ENCODE results near the gene HES1. TPM values are rescaled to one million over a fixed set of nuclear protein-coding genes. Genes with fewer than 3 reads are reported as not detected.

The HES1 gene
- total and polyA plus RNA-seq, 10 of the 15 experiments (the other 5 are each of a cell fraction or from before 2014, with no cell fraction given) = 0.46 to 5.3 (median 2.3) TPM

GRCh38 chr3:194165271-194166018 lies 29.5 kb downstream of the HES1 start:
- Histone ChIP-seq H3K9ac (ENCODE audit: control insufficient read depth, insufficient read depth, low read length) (no peak overlapping the region), H2AFZ (ENCODE audit: control insufficient read depth, low read depth, low read length) (no peak overlapping the region), H3K4me3 (no peak overlapping the region), H4K20me1 (ENCODE audit: control insufficient read depth, insufficient read depth) (no peaks in the 10 kb centered on the region), H3K9me3 (replicated peaks; ENCODE audit: control insufficient read depth, insufficient read depth, low read length) (no peaks in the 10 kb centered on the region), H3K4me1 (ENCODE audit: control insufficient read depth, insufficient read depth, low read length) (no peaks in the 10 kb centered on the region), H3K79me2 (ENCODE audit: control insufficient read depth, insufficient read depth, low read length) (no peaks in the 10 kb centered on the region), H3K27me3 (replicated peaks in 1 of 2; ENCODE audit: control insufficient read depth in 2 of 2, insufficient read depth in 2 of 2, low read length in 1 of 2) (peaks cover 3 to 4% of the 10 kb centered on the region in 2 experiments; a peak in 2 of 4 replicates), H3K27ac (ENCODE audit: control insufficient read depth, insufficient read depth) (no peak overlapping the region), H3K4me2 (ENCODE audit: control insufficient read depth, insufficient read depth) (no peak overlapping the region), H3K36me3 (ENCODE audit: control insufficient read depth in 2 of 2, insufficient read depth in 2 of 2, low read length in 1 of 2) (no peaks in the 10 kb centered on the region)
- no peak for DNase-seq (ENCODE audit: low read depth, low spot score)
- ChIA-PET RAD21 (ENCODE audit: unreplicated experiment) (interaction anchor here (0.7 kb wide), 1 partner anchor 64 kb away, joined by 3 read pairs; no protein-coding TSS in a partner anchor), SMC1A (ENCODE audit: uncharacterized antibody, unreplicated experiment) (no interaction called here), POLR2A (no interaction called here), CTCF (no interaction called here)
- no peak for ATAC-seq
- in situ Hi-C loops (cut with MboI) (no loop called here), intact Hi-C loops (cut with micrococcal nuclease; ENCODE audit: unreplicated experiment) (no loop called here)
- WGBS (ENCODE audit: insufficient coverage, insufficient replicate concordance, low lambda C conversion rate, missing lambda C conversion rate) = 53% methylated on average over 7 of the region's 7 CpGs
- no TSS peak for BruUV-seq (replicated peaks)
- FAIRE-seq = no peak
- TF ChIP-seq KDM1A (IDR thresholded peaks at IDR 0.05; ENCODE audit: borderline replicate concordance) = no peak
- TF ChIP-seq MLLT1 (IDR thresholded peaks at IDR 0.05) = no peak
- TF ChIP-seq IKZF1 (conservative IDR thresholded peaks at IDR 0.05) = no peak
- TF ChIP-seq CREM (IDR thresholded peaks at IDR 0.05; ENCODE audit: low read depth) = no peak
- no peak for TF ChIP-seq ETV6 (conservative IDR thresholded peaks at IDR 0.05 in 1 of 2, IDR thresholded peaks at IDR 0.05 in 1 of 2; ENCODE audit: borderline replicate concordance in 1 of 2, low read depth in 1 of 2)
- no peak for TF ChIP-seq TCF3 (IDR thresholded peaks at IDR 0.05; ENCODE audit: borderline replicate concordance, insufficient read depth, low read depth, low read length)
- no peak for TF ChIP-seq JUND (IDR thresholded peaks at IDR 0.05; ENCODE audit: low read depth, low read length)
- TF ChIP-seq FOS (IDR thresholded peaks at IDR 0.05; ENCODE audit: borderline replicate concordance, extremely low read depth, insufficient read length) = no peak
- TF ChIP-seq BCLAF1 (IDR thresholded peaks at IDR 0.05) = no peak
- no peak for TF ChIP-seq ZNF274 (IDR thresholded peaks at IDR 0.05; ENCODE audit: insufficient read depth, insufficient read length)
- TF ChIP-seq SREBF2 (IDR thresholded peaks at IDR 0.05; ENCODE audit: low read length) = no peak
- no peak for TF ChIP-seq BCL11A (IDR thresholded peaks at IDR 0.05; ENCODE audit: low read depth, low read length)
- TF ChIP-seq TCF7 (IDR thresholded peaks at IDR 0.05; ENCODE audit: borderline replicate concordance) = no peak
- no peak for TF ChIP-seq ZZZ3 (IDR thresholded peaks at IDR 0.05; ENCODE audit: control insufficient read depth, insufficient read length, low read depth)
- no peak for TF ChIP-seq SMAD5 (IDR thresholded peaks at IDR 0.05; ENCODE audit: low read depth)

Measured in GM12878 (cell line).